HG03135 (cell line): ENCODE data around the gene SERPINB2.
A peak's percentile ranks its signal among the peaks of the same experiment; 100 is the strongest.

Experiments
- ATAC-seq: cut with Tn5 transposase; IDR thresholded peaks from one replicate; pipeline ENCODE4 v1.9.1; 2021; ENCODE audit warnings: mild to moderate bottlenecking, moderate library complexity; ENCODE audit not compliant: unreplicated experiment

Gene SERPINB2, protein sequence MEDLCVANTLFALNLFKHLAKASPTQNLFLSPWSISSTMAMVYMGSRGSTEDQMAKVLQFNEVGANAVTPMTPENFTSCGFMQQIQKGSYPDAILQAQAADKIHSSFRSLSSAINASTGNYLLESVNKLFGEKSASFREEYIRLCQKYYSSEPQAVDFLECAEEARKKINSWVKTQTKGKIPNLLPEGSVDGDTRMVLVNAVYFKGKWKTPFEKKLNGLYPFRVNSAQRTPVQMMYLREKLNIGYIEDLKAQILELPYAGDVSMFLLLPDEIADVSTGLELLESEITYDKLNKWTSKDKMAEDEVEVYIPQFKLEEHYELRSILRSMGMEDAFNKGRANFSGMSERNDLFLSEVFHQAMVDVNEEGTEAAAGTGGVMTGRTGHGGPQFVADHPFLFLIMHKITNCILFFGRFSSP

DNA sequence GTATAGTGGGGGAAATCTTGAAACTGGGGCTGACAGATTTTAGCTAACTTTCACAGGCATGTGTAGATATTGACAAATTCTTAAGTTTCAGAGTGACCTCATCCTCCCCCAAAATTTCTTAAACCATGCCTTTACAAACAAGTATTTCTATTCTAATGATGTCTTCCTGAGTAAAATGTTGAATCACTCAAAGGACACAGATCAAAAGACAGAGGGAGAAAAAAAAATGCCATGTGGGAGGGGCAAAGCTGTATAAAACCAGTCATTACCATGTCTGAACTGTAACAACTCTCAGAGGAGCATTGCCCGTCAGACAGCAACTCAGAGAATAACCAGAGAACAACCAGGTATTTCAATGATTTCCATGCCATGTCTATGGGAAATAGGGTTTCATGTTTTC lies at the start of gene SERPINB2:
Gene SERPINB2, plus strand, starts transcription at position 282 of the 400 bp plus-strand sequence. CDS start 3,740 bp downstream, outside the sequence.
- no peak for ATAC-seq

DNA sequence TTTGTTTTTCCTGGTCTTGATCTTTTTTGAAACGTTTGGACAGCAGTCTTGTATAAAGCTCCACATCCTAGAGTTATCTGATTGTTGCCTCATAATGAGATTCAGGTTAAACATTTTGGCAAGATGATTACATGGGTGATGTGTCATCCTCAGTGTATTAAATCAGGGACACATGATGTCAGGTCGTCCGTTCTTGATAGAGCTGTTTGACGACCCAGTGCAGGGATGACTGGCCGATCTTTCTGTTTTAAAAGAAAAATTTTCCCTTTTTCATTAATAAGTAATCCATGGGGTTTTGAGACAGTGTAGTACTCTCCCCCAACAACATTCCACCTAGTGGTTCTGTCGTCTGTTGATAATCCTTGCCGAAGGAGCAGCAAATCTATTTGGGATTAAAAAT lies 44.5 kb upstream of the SERPINB2 start:
- no peak for ATAC-seq

DNA sequence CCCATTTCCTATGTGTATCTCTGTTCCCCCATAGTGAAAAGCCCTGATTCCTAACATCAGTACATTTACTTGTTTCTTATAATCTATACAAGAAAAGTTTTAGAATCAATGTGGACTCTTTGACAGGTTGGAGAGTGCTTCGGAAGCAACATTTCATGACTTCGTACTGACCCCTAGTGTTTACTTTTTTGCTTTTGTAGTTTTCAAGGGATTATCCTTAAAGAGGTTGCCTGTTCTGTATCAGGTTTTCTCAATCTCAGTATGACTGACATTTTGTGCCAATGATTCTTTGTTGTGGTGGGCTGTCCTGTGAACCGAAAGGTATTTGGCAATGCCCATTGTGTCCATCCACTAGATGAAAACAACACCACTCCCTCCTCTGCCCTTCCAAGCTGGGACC lies 43.3 kb upstream of the SERPINB2 start:
- no peak for ATAC-seq

DNA sequence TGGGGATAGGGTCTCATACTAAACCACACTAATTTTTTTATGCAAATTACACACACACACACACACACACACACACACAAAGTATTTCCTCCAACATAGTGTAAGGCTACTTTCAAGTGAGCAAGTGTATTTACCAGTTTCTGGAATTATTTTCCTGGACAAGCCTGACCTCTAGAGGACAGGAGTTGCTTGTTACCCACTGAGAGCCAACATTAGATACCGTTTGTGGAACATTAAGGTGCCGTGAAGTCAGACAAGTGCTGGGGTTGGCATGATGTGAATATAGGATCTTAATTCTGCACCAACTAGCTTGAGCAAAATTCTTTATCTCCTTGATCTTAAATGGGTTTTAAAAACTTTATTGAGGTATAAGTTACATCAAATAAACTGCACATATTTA lies 39.3 kb upstream of the SERPINB2 start:
- peak; percentile 72 for ATAC-seq

DNA sequence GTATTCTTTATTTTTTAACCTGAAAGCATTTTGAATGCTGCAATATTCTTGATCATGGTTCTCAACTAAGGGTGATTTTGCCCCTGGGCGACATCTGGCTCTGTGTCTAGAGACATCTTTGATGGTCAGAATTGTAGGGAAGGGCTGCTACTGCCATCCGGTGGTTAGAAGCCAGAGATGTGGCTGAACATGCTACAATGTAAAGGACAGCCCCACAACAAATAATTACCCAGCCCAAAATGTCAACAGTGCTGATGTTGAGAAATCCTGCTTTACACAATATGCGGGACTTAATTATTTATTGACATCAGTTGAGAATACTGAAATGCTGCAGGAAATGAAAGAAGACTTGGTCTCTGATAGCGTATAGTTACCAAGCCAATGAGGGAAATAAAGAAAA lies 37.5 kb upstream of the SERPINB2 start:
- no peak for ATAC-seq

DNA sequence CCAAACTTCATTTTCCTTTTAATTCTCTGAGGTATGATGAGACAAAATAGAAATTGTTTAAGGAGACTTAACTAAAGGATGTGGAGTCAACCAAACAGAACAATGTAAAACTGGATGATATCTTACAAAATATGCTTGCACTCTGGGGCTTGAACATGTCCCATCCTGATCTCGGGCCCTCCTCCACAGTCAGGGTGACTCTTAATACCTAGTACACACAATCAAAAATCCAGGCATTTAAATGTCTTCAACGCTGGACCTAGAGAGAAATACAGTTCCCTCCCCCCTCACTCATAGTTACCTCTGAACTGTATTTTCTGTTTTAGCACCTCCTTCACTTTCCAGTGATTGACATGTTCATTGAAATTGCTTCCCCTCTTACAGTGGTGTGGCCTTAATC lies 36.9 kb upstream of the SERPINB2 start:
- no peak for ATAC-seq

DNA sequence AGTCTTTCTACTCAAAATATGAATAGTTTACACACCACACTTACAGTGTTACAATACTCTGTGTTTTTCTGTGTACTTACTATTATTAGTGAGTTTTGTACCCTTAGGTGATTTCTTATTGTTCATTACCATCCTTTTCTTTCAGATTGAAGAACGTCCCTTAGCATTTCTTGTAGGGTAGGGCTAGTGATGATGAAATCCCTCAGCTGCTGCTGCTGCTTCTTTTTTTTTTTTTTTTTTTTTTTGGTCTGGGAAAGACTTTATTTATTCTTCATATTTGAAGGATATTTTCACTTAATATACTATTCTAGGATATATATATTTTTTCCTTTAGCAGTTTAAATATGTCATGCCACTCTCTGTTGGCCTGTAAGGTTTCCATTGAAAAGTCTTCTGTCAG lies 29.0 kb upstream of the SERPINB2 start:
- ATAC-seq: no peak

DNA sequence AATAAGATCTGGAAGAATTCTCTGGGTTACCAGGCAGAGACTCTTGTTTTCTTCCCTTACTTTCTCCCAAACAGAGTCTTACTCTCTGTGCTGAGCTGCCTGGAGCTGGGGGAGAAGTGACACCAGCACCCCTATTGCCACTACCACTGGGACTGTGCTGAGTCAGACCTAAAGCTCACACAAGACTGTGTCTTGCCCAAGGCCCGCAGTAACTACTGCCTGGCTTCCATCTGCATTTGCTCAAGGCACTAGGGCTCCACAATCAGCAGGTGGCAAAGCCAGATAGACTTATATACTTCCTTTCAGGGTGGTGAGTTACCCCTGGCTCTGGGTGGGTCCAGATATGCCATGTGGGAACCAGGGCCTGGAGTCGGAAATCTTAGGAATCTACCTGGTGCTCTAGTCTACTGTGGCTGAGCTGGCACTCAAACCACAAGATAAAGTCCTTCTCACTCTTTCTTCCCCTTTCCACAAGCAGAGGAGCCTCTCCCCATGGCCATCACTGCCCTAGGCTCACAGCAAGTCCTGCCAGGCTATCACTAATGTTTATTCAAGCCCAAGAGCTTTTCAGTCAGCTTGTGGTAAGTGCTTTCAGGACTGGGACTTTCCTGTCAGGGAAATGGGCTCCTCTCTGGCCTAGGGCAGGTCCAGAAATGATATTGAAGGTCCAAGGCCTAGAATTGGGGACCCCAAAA lies 27.6 kb upstream of the SERPINB2 start:
- no peak for ATAC-seq

DNA sequence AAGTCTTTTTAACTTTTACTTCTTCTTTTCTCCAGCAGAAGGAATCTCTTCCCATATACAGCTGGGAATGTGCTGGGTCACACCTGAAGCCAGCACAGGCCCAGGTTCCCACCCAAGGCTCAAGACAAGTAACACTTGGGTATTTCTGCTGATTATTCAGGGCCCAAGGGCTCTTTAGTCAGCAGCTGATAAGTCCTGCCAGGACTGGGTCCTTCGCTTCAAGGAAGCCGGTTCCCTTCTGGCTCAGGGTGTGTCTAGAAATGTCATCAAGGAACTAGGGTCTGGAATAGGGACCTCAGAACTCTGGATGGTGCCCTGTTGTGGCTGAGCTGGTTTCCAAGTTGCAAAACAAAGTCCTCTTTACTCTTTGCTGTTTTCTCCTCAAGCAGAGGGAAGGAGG lies 27.0 kb upstream of the SERPINB2 start:
- no peak for ATAC-seq

DNA sequence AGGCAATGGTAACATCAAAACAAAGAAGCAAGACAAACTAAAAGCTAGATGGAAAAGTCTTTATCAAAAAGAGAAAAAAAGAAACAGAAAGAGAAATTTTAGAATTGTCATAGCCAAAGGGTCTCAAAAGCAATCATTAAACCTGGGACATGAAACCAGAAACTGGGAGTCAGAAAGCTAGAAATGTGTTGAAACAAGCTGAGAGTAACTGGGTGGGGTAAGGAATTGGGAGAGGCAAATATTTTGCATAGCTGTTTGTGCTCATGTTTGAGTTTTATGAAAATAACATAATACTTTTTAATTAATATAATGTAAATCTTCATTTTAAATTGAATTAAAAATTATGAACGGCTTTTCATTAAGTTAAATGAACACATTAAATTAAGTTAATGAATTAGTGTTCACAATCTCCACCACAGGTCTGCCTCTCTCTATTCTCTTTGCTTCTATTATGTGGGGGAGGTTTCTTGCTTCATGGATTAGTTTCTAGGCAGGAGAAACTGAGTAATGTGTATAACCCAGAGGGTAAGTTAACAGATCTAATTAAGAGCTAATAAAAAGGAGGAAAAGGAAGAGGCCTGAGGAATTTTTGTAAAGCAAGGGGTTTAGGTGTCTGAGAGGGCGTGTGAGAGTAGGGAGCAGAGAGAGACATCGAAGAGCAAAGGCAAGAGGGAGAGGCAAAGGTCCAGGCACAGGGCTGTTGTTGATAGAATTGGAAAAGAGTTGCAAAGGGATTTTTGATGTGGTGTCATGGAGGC lies 20.0 kb upstream of the SERPINB2 start:
- no peak for ATAC-seq

DNA sequence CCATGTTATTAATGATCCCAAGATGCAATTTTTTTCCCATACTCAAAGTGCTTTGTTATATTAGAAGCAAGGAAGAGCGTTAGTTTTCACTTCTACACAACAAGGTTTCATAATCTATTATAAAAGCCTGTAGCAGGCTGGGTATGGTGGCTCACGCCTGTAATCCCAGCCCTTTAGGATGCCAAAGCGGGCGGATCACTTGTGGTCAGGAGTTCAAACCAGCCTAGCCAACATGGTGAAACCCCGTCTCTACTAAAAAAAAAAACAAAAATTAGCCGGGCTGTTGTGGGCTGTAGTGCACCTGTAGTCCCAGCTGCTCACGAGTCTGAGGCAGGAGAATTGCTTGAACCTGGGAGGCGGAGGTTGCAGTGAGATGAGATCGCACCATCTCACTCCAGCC lies 19.0 kb upstream of the SERPINB2 start:
- no peak for ATAC-seq

DNA sequence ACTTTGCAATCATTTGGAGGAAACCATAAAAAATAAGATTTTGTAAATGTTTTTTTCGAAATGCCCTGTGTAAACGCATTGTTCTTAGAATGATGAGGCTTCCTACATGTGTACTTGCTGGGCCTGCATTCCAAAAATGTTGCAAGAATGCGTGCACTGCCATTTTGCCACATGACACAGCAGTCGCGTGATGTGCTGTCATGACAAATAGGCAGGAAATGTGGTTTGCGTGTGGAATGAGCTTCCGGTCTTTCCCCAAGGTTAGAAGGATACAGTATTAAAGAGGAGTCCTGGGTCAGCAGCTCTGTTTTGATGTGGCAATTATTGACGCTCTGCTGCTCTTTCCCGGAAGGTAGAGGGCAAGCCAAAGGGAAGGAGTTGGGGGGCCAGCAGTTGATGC lies 18.1 kb upstream of the SERPINB2 start:
- no peak for ATAC-seq

DNA sequence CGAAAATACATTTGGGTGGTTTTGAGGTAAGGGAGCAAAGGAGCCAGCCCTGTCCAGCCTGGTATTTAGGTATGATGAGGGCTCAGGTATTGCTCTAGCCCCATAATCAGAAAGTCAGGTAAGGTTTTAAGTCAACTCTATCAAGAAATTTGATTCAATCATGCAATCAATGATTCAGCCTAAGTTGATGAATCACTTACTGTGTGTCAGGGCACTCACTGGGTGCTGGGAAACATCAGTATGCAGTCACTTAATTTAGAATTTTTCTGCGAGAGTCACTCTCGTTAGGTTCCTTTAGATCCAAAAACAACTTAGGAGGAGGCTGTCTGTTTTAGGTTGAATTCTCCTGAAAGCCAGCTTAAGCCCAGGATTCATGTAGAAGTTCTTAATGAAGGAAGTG lies 17.7 kb upstream of the SERPINB2 start:
- no peak for ATAC-seq

DNA sequence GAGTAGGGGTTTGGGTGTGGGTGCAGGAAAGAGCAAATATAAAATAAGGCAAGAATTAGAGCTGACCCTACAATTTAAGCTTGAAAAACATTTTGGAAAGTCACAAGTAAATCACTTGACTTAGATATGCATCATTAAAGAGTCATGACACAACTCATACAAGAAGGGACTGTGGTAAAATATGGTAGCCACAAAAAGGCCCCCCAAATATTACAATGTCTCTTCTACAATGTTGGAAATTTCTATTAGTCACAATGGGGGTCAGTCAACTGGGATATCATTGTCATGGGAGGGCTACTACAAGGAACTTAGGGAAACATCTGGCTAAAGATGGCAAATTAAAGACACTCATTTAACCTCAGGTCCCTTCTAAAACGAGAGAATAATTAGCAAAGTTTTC lies 15.7 kb upstream of the SERPINB2 start:
- ATAC-seq: no peak

DNA sequence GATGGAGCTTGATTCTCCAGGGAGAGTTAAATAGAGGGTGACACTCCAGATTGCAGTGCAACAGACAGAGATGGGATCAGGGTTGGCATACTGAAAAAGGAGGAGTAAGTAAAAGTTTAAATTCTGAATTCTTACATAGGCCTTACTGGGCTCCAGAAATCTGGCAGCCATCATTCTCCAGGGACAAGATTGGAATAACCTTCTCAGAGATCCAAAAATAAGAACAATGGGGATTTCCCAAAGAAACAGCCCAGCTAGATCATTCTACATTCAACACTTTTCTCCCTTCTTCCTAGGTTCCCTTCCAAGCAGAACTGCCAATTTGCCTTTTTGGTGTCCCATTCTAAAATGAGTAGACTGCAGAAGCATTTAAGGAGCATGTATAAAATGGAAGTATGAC lies 14.9 kb upstream of the SERPINB2 start:
- ATAC-seq: no peak

DNA sequence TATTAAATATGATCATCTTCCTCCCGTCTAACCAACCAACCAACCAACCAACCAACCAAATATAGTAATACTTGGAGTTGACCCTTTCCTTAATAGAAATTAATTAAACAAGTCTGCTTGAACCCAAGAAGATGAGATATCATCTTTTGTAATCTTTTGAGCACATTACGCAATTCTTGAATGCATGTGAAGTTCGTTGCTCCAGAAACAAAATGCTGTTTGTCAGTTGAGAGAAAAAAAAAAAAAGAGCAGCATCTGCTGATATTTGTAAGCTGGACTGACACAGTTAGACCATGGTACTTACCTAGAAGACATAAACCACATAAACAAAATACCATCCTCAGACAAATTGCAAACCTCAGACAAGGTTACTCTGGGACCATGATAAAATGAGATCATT lies 9.2 kb upstream of the SERPINB2 start:
- no peak for ATAC-seq

DNA sequence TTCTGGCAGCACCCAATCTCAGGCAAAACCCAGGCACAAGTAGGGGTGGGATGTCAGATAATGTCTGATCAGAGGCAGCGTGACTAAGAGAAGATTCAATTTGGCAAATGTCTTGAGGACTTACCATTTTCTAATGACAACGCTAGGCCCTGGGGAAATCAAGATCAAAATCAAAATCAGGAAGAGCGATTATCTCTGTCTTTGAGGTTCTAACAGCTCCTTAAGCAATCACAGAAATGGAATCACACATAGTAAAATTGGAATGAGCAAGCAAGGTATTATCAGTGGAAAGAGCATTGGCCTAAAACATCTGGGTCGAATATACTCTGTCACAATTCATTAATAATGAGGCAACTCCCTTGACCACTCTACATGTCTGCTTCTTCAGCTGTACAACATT lies 8.6 kb upstream of the SERPINB2 start:
- no peak for ATAC-seq

DNA sequence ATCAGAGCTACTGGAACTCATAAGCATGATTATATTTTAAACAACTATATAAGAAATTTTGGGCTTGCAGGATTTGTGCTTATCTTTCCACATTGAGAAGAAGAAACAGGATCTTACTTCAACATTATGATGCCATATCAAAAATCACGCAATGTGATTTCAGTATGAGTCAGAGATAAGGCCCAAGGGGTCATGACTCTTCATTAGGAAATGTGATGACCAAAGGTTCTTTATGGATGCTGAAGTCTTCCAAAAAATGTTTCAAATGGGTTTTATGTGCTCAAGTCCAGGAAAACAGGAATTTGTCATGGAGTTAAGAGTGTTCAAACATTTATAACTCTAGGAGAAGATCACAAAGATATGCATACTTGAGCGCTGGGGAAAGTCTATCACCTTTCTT lies 7.8 kb upstream of the SERPINB2 start:
- no peak for ATAC-seq

DNA sequence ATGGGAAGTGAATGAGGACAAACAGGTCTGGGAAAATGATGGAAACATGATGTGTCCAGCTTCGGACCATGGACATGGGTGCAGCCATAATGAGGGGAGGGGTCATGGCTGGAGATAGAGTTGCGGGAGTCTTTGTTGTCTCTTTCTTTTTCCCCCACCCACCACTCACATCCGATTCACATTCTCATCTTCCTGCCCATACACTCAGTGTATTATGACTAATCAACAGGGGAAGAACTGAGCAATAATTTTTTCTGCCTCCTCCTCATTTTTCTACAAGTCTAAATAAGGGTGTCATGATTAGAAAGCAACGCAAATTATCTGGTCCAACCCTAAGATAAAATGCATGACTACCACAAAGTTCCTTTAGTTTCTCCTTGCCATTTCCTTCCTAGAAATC lies 5.7 kb upstream of the SERPINB2 start:
- ATAC-seq: no peak

DNA sequence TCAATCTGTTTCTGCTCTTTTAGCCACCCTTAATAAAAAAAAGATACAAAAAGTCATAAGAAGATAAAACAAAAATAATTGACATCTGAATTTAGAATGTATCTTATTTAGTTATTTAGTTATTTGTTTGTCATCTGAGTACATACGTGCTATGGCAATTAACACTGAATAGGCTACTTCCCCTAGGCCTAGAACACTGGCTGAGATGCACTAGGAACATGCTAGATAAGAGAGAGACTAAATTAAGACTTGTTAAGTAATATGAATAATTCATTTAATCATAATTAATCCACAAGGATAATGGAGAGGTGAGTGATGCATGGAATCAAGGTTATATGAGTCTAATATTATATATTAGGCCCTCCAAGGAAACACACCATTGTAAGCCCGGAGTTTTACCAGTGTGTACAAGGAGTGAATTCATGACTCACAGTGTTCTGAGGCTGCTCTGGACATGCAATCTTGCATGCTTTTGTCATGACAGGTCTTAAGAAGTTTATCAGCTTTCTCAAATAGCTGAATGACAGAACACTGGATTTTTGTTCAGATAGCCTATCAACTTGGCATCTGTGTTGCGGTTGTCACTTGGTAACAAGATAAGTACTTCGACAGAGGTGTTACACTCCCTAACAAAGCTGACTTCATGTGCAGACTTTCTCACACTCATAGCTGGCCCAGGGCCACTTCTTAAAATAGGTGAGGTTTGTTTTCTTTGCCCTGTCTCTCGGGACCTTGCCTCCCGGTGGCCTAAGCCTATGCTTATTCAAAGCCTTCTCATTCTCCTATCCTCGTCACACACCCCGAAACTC lies 5.0 kb upstream of the SERPINB2 start:
- no peak for ATAC-seq

DNA sequence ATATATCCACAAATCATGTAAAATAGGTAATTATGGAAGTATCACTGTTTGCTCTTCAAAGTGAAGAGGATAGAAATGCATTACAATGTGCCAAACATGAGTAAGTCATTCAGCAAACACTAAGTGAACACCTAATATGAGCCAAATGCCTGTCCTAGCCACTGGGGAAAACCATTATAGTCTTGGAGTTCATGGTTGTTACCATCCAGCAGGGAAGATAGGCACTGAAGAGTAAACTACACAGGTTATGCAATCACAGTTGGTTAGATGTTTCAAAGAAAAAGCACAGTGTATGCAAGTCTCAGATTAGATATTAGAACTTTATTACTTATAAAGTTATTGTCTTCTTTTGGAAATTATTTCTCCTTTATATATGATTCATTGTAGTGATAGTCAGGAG lies 3.9 kb upstream of the SERPINB2 start:
- no peak for ATAC-seq
